HepG2 (cell line): ENCODE data around the gene NOXA1.

ENCODE experiments used
- TARDBP ChIP-seq: sonication (generic); formaldehyde crosslinking; IDR thresholded peaks from 2 replicates; pipeline ENCODE4 v1.8.0; 2022; ENCODE audit warnings: mild to moderate bottlenecking, missing genetic modification reagents
- TCF7 ChIP-seq: sonication (generic); IDR thresholded peaks from 2 replicates; pipeline ENCODE4 v1.6.1; 2016; ENCODE audit warnings: antibody characterized with exemption, low read depth
- YY1 ChIP-seq: IDR thresholded peaks from 2 replicates; pipeline ENCODE4 v1.6.1; 2011; ENCODE audit warnings: low read length, low read depth, moderate library complexity, mild to moderate bottlenecking; ENCODE audit not compliant: insufficient read depth, insufficient replicate concordance
- TF ChIP-seq, protein P1 (sequence below): IDR thresholded peaks from 2 replicates; pipeline ENCODE4 v1.6.1; 2016
- TF ChIP-seq, protein P2 (sequence below): sonication (generic); formaldehyde crosslinking; IDR thresholded peaks from 2 replicates; pipeline ENCODE4 v1.8.1; 2022; ENCODE audit warnings: low read depth, mild to moderate bottlenecking, missing genetic modification reagents

DNA sequence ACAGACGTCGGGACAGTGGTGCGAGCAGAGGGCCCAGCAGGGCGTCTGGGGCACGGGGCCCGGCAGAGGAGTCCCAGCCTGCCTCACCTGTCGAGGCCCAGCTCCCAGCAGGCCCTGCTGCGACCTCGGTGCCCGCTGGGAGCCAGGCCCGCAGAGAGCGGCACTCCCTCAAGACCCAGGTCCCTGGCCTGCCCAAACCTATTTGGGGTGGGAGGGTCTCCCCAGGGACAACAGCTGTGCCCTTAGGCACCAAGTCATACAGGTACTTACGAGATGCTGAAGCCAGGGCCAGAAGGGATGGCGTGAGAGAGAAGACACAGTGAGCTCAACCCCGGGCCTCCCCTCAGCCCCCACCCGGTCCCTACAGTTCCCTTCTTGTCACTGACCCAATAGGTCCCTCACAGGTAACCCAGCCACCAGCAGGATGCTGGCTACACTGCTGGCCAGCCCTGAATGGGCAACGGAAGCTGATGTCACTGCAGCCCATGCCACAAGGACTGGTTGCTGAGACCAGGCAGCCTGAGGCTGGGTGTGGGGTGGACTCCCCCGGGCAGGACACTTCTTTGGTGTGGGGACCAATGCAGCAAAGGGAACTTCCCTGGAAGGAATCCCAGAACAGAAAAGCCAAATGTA lies 32.3 kb downstream of the NOXA1 start:
- TF ChIP-seq, protein P1, sequence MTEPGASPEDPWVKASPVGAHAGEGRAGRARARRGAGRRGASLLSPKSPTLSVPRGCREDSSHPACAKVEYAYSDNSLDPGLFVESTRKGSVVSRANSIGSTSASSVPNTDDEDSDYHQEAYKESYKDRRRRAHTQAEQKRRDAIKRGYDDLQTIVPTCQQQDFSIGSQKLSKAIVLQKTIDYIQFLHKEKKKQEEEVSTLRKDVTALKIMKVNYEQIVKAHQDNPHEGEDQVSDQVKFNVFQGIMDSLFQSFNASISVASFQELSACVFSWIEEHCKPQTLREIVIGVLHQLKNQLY (CRISPR knock-in tag), result no peak
- TF ChIP-seq YY1 (no peak), TARDBP (no peak), TCF7 (no peak)
- TF ChIP-seq, protein P2, sequence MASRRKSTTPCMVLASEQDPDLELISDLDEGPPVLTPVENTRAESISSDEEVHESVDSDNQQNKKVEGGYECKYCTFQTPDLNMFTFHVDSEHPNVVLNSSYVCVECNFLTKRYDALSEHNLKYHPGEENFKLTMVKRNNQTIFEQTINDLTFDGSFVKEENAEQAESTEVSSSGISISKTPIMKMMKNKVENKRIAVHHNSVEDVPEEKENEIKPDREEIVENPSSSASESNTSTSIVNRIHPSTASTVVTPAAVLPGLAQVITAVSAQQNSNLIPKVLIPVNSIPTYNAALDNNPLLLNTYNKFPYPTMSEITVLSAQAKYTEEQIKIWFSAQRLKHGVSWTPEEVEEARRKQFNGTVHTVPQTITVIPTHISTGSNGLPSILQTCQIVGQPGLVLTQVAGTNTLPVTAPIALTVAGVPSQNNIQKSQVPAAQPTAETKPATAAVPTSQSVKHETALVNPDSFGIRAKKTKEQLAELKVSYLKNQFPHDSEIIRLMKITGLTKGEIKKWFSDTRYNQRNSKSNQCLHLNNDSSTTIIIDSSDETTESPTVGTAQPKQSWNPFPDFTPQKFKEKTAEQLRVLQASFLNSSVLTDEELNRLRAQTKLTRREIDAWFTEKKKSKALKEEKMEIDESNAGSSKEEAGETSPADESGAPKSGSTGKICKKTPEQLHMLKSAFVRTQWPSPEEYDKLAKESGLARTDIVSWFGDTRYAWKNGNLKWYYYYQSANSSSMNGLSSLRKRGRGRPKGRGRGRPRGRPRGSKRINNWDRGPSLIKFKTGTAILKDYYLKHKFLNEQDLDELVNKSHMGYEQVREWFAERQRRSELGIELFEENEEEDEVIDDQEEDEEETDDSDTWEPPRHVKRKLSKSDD, result no peak
